HCT116 (cell line): Measurements from ENCODE around the gene PPP2R3A. TPM values are rescaled to one million over a fixed set of nuclear protein-coding genes. Genes with fewer than 3 reads are reported as not detected.

Source experiments
- ATAC-seq: fragments of 200-7000 bp; cut with Tn5 transposase; 2 replicates; pipeline ENCODE4 v1.9.1; 2020; ENCODE audit warnings: mild to moderate bottlenecking, moderate library complexity
- BruUV-seq: library from RNA; stranded (reverse); fragments of 400-500 nt; replicated peaks from 2 replicates; lab custom pipeline; 2021; lab: Mats Ljungman, UMichigan
- CTCF ChIA-PET: fragments of 300-600 bp; sonication (Branson Sonifier 250); formaldehyde crosslinking; loops from one replicate; lab custom pipeline; 2021; ENCODE audit warnings: antibody characterized with exemption; lab: Charles Lee
- POLR2A ChIA-PET: fragments of 300-600, 350-600 bp; sonication (Branson Sonifier 250); formaldehyde crosslinking; loops from one replicate; lab custom pipeline; 2021; ENCODE audit warnings: antibody characterized with exemption; lab: Charles Lee
- RAD21 ChIA-PET, 2 experiments: fragments of 300-600 bp; sonication (Branson Sonifier 250); formaldehyde crosslinking; loops; one replicate each; lab custom pipeline; 2023; ENCODE audit warnings: low total read pairs in 2 of 2; ENCODE audit not compliant: uncharacterized antibody in 2 of 2, unreplicated experiment in 2 of 2, low non-redundant PET in 1 of 2; lab: Charles Lee
- DNase-seq: peaks from one replicate; pipeline ENCODE4 v3.0.0-alpha.2; 2010; ENCODE audit warnings: low read depth, low spot score
- H2AFZ ChIP-seq: fragments of 200-600 bp; shearing (Covaris generic), sonication (generic); 2 replicates; pipeline ENCODE4 v1.6.1; 2017; ENCODE audit warnings: low read depth, mixed run types, mixed read lengths, antibody characterized with exemption, low read length; ENCODE audit not compliant: poor library complexity, severe bottlenecking
- H3K27ac ChIP-seq: 2 replicates; pipeline ENCODE4 v1.5.1; 2012; ENCODE audit warnings: low read depth, low read length
- H3K27me3 ChIP-seq: fragments of 200-600 bp; sonication (generic); 2 replicates; pipeline ENCODE4 v1.6.1; 2016; ENCODE audit warnings: mixed run types, low read length, mixed read lengths; ENCODE audit not compliant: insufficient read depth
- H3K36me3 ChIP-seq, 2 experiments: fragments of 200-500 bp in 1 of 2; fragments of 200-600 bp in 1 of 2; sonication (Bioruptor generic) in 1 of 2; sonication (generic) in 1 of 2; 2 replicates each; pipeline versions ENCODE4 v1.5.1 to v1.6.1; 2014 to 2016; ENCODE audit warnings: low read length in 2 of 2, inconsistent platforms in 1 of 2, mixed read lengths in 1 of 2, mixed run types in 1 of 2; ENCODE audit not compliant: insufficient read depth in 2 of 2, control insufficient read depth in 1 of 2
- H3K4me1 ChIP-seq, 2 experiments: fragments of 200-600 bp in 1 of 2; sonication (generic) in 1 of 2; 2 replicates each; pipeline versions ENCODE4 v1.5.1 to v1.6.1; 2012 to 2017; ENCODE audit warnings: low read length in 2 of 2, inconsistent platforms in 1 of 2, mild to moderate bottlenecking in 1 of 2, mixed read lengths in 1 of 2, mixed run types in 1 of 2, moderate library complexity in 1 of 2; ENCODE audit not compliant: insufficient read depth in 2 of 2, control insufficient read depth in 1 of 2
- H3K4me2 ChIP-seq: fragments of 200-600 bp; sonication (generic); 2 replicates; pipeline ENCODE4 v1.6.1; 2017; ENCODE audit warnings: mixed run types, low read length, mixed read lengths
- H3K4me3 ChIP-seq, 2 experiments: fragments of 200-600 bp in 1 of 2; sonication (generic) in 1 of 2; replicated peaks in 1 of 2; 2 replicates each; pipeline ENCODE4 v1.5.1; 2011 to 2016; ENCODE audit warnings: low read length in 2 of 2, control low read depth in 1 of 2, low read depth in 1 of 2, mild to moderate bottlenecking in 1 of 2, mixed read lengths in 1 of 2, mixed run types in 1 of 2
- H3K79me2 ChIP-seq: fragments of 200-600 bp; sonication (generic); 2 replicates; pipeline ENCODE4 v1.6.1; 2017; ENCODE audit warnings: mild to moderate bottlenecking, mixed run types, low read length, moderate library complexity, mixed read lengths; ENCODE audit not compliant: insufficient read depth
- H3K9ac ChIP-seq: fragments of 200-600 bp; sonication (generic); 2 replicates; pipeline ENCODE4 v1.6.1; 2016; ENCODE audit warnings: low read length, mixed read lengths
- H3K9me2 ChIP-seq: fragments of 200-600 bp; sonication (generic), shearing (Covaris generic); 2 replicates; pipeline ENCODE4 v1.6.1; 2017; ENCODE audit warnings: mixed run types, mild to moderate bottlenecking, moderate library complexity; ENCODE audit not compliant: insufficient read depth
- H3K9me3 ChIP-seq, 2 experiments: fragments of 200-500 bp in 1 of 2; fragments of 200-600 bp in 1 of 2; sonication (Bioruptor generic) in 1 of 2; sonication (generic) in 1 of 2; 2 replicates each; pipeline ENCODE4 v1.6.1; 2014 to 2017; ENCODE audit warnings: low read length in 2 of 2, mixed read lengths in 2 of 2, inconsistent platforms in 1 of 2, low read depth in 1 of 2, mild to moderate bottlenecking in 1 of 2, mixed run types in 1 of 2, moderate library complexity in 1 of 2; ENCODE audit not compliant: control insufficient read depth in 1 of 2, insufficient read depth in 1 of 2
- H4K20me1 ChIP-seq: fragments of 200-600 bp; sonication (generic), shearing (Covaris generic); 2 replicates; pipeline ENCODE4 v1.6.1; 2017; ENCODE audit warnings: mixed run types, mild to moderate bottlenecking, moderate library complexity; ENCODE audit not compliant: insufficient read depth
- CBX3 ChIP-seq: IDR thresholded peaks from 2 replicates; pipeline ENCODE4 v1.6.1; 2012; ENCODE audit warnings: low read depth
- CEBPB ChIP-seq: IDR thresholded peaks from 2 replicates; pipeline ENCODE4 v1.6.1; 2012; ENCODE audit warnings: low read depth
- CTCF ChIP-seq, 3 experiments: fragments of 200-600 bp in 1 of 3; sonication (generic) in 1 of 3; IDR thresholded peaks in 2 of 3; conservative IDR thresholded peaks in 1 of 3; 2 replicates each; pipeline ENCODE4 v1.5.1; 2012 to 2017; ENCODE audit warnings: low read depth in 2 of 3, low read length in 2 of 3, antibody characterized with exemption in 1 of 3, borderline replicate concordance in 1 of 3, control low read depth in 1 of 3, mild to moderate bottlenecking in 1 of 3, mixed read lengths in 1 of 3, mixed run types in 1 of 3, moderate library complexity in 1 of 3; ENCODE audit not compliant: insufficient read depth in 1 of 3
- EGR1 ChIP-seq: IDR thresholded peaks from 2 replicates; pipeline ENCODE4 v1.6.1; 2012; ENCODE audit warnings: low read depth
- EZH2phosphoT487 ChIP-seq: fragments of 200-600 bp; IDR thresholded peaks from 2 replicates; pipeline ENCODE4 v1.6.1; 2018; ENCODE audit warnings: antibody characterized with exemption, borderline replicate concordance
- POLR2AphosphoS5 ChIP-seq: IDR thresholded peaks from 2 replicates; pipeline ENCODE4 v1.6.1; 2011; ENCODE audit warnings: mild to moderate bottlenecking, low read depth, low read length, moderate library complexity
- RAD21 ChIP-seq: IDR thresholded peaks from 2 replicates; pipeline ENCODE4 v1.6.1; 2012; ENCODE audit warnings: low read depth, mild to moderate bottlenecking
- SP1 ChIP-seq: IDR thresholded peaks from 2 replicates; pipeline ENCODE4 v1.6.1; 2012; ENCODE audit warnings: low read depth
- TCF7L2 ChIP-seq: IDR thresholded peaks from 2 replicates; pipeline ENCODE4 v1.7.0; 2011; ENCODE audit warnings: borderline replicate concordance, inconsistent platforms; ENCODE audit not compliant: insufficient read depth, insufficient read length; ENCODE audit errors: extremely low read depth
- ZBTB33 ChIP-seq: IDR thresholded peaks from 2 replicates; pipeline ENCODE4 v1.6.1; 2011; ENCODE audit warnings: mild to moderate bottlenecking, low read length, moderate library complexity; ENCODE audit not compliant: insufficient replicate concordance; ENCODE audit errors: extremely low read depth
- ZFX ChIP-seq: fragments of 450-650 bp; IDR thresholded peaks from 2 replicates; pipeline ENCODE4 v1.6.1; 2017
- intact Hi-C: fragments of 100-400 bp; cut with micrococcal nuclease; formaldehyde crosslinking; loops from 2 replicates; pipeline ENCODE4 v1.10.0; 2022
- total RNA-seq: library from RNA; stranded (reverse); gene quantifications from one replicate; pipeline ENCODE4 v1.2.1, GENCODE V29; 2021; ENCODE audit not compliant: unreplicated experiment

The PPP2R3A gene
- total RNA-seq, 1 experiment from 2014 or later: 6.1 TPM

DNA sequence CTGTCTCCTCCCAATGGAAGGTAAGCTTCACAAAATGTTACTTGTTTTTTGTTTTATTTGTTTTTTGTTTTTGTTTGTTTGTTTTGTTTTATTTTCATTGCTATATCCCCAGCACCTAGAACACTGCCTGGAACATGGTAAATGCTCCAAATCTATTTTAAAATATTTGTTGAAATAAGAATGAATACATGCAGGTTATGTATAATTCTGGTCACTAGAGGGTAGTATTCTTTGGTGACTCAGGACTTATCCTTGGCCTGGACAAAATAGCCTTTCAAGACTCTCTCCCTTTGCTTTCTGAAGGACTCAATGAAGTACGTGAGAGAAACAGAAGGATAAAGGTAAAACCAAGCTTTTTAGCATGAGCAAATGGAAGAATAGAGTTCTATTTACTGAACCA, 46.9 kb upstream of the PPP2R3A start:
- peak; percentile 24 for DNase-seq
- Histone ChIP-seq H3K27ac (no peak overlapping the region), H3K36me3 (no peaks in the 10 kb centered on the region), H3K4me1 (peaks cover 0 to 2% of the 10 kb centered on the region in 2 experiments; a peak in 1 of 4 replicates), H4K20me1 (no peaks in the 10 kb centered on the region), H3K79me2 (no peaks in the 10 kb centered on the region), H3K4me3 (no peak overlapping the region), H3K9ac (no peak overlapping the region), H3K9me3 (no peaks in the 10 kb centered on the region), H3K27me3 (no peaks in the 10 kb centered on the region), H3K9me2 (no peaks in the 10 kb centered on the region), H2AFZ (no peak overlapping the region), H3K4me2 (no peak overlapping the region)
- ChIA-PET CTCF (interaction anchor here (2.8 kb wide), 1 partner anchor 124 kb away, joined by 12 read pairs; no protein-coding TSS in a partner anchor), RAD21 (no interaction called here), POLR2A (no interaction called here)
- intact Hi-C loops: loop anchor here (1.0 kb wide), 1 partner anchor 124 kb away; no protein-coding TSS in a partner anchor
- BruUV-seq: no TSS peak
- ATAC-seq: peak; percentile 82
- TF ChIP-seq RAD21 (peak; percentile 66), CBX3 (no peak), POLR2AphosphoS5 (no peak), SP1 (no peak), ZFX (no peak), CTCF (IDR thresholded peaks at IDR 0.05 in 2 of 3, conservative IDR thresholded peaks at IDR 0.05 in 1 of 3; ENCODE audit: borderline replicate concordance in 1 of 3, insufficient read depth in 1 of 3, low read depth in 2 of 3, low read length in 2 of 3) (peak; percentile 40 to 64 (median 56)), TCF7L2 (no peak)

GRCh38 chr3:135920275-135920674, 45.3 kb upstream of the PPP2R3A start:
- Histone ChIP-seq H2AFZ (no peak overlapping the region), H3K4me1 (peaks cover 0 to 2% of the 10 kb centered on the region in 2 experiments; a peak in 1 of 4 replicates), H3K9ac (no peak overlapping the region), H3K27me3 (no peaks in the 10 kb centered on the region)
- CTCF ChIA-PET: interaction anchor here (2.8 kb wide), 1 partner anchor 122 kb away, joined by 12 read pairs; no protein-coding TSS in a partner anchor
- TF ChIP-seq ZBTB33 (no peak), TCF7L2 (no peak), EGR1 (no peak), CBX3 (no peak), CTCF (IDR thresholded peaks at IDR 0.05 in 2 of 3, conservative IDR thresholded peaks at IDR 0.05 in 1 of 3; ENCODE audit: borderline replicate concordance in 1 of 3, insufficient read depth in 1 of 3, low read depth in 2 of 3, low read length in 2 of 3) (no peak), EZH2phosphoT487 (no peak), CEBPB (no peak)
- TF ChIP-seq, all 23 proteins: peak for 0
- no peak overlapping the region for H3K4me3 ChIP-seq
- H4K20me1 ChIP-seq: no peaks in the 10 kb centered on the region
- H3K9me2 ChIP-seq: no peaks in the 10 kb centered on the region
- ChIA-PET POLR2A (no interaction called here), RAD21 (no interaction called here)
- no peaks in the 10 kb centered on the region for H3K79me2 ChIP-seq
- H3K9me3 ChIP-seq: no peaks in the 10 kb centered on the region
- H3K27ac ChIP-seq: no peak overlapping the region
- intact Hi-C loops: no loop called here
- no peak overlapping the region for H3K4me2 ChIP-seq
- no TSS peak for BruUV-seq
- no peak for ATAC-seq
- H3K36me3 ChIP-seq: no peaks in the 10 kb centered on the region
- DNase-seq: no peak
